Endothelial cell (in vitro differentiated cells): ENCODE results near the gene FAM53B. TPM values are rescaled to one million over a fixed set of nuclear protein-coding genes. Genes with fewer than 3 reads are reported as not detected.

Experiments
- DNase-seq: peaks from one replicate; pipeline ENCODE4 v3.0.0; 2021; ENCODE audit warnings: low spot score
- H3K27ac Mint-ChIP-seq: one replicate; pipeline ENCODE4 v1.8.0; 2021; ENCODE audit warnings: mixed read lengths, inconsistent platforms; ENCODE audit not compliant: unreplicated experiment
- H3K27me3 Mint-ChIP-seq: one replicate; pipeline ENCODE4 v1.8.0; 2021; ENCODE audit warnings: mild to moderate bottlenecking, moderate library complexity, mixed read lengths, inconsistent platforms; ENCODE audit not compliant: unreplicated experiment
- H3K36me3 Mint-ChIP-seq: one replicate; pipeline ENCODE4 v1.8.0; 2021; ENCODE audit warnings: mild to moderate bottlenecking, low read depth, mixed read lengths, inconsistent platforms; ENCODE audit not compliant: unreplicated experiment
- H3K4me1 Mint-ChIP-seq: one replicate; pipeline ENCODE4 v1.8.0; 2021; ENCODE audit warnings: mild to moderate bottlenecking, mixed read lengths, inconsistent platforms; ENCODE audit not compliant: unreplicated experiment
- H3K4me3 Mint-ChIP-seq: one replicate; pipeline ENCODE4 v1.8.0; 2021; ENCODE audit warnings: mild to moderate bottlenecking, mixed read lengths, inconsistent platforms; ENCODE audit not compliant: unreplicated experiment
- H3K9me3 Mint-ChIP-seq: one replicate; pipeline ENCODE4 v1.8.0; 2021; ENCODE audit warnings: mixed read lengths, inconsistent platforms; ENCODE audit not compliant: unreplicated experiment
- CTCF ChIP-seq: fragments of 200-600 bp; sonication (generic); IDR thresholded peaks from one replicate; pipeline ENCODE4 v1.5.0; 2021; ENCODE audit warnings: antibody characterized with exemption; ENCODE audit not compliant: unreplicated experiment
- total RNA-seq: library from RNA; stranded (reverse); fragmentation: NEBNext Ultra II Directional; extraction: Animal tissue kit (Norgen Biotek cat#: 25700); gene quantifications from one replicate; pipeline ENCODE4 v1.2.1, GENCODE V29; 2021; ENCODE audit not compliant: unreplicated experiment

FAM53B gene
- total RNA-seq, 1 donor from 2014 or later = 21.0 TPM

GRCh38 chr10:124735491-124736286, 8.5 kb downstream of the FAM53B start:
- no peak overlapping the region for H3K27ac Mint-ChIP-seq
- no peak for DNase-seq
- H3K4me1 Mint-ChIP-seq = peaks cover 29% of the 10 kb centered on the region

GRCh38 chr10:124734311-124735166, 9.6 kb downstream of the FAM53B start:
- no peak for DNase-seq
- H3K4me1 Mint-ChIP-seq = peaks cover 23% of the 10 kb centered on the region
- H3K4me3 Mint-ChIP-seq = peak overlapping the region; percentile 15
- no peak overlapping the region for H3K27ac Mint-ChIP-seq
- H3K36me3 Mint-ChIP-seq = peaks cover 12% of the 10 kb centered on the region
- H3K9me3 Mint-ChIP-seq = no peaks in the 10 kb centered on the region
- peaks cover 9% of the 10 kb centered on the region for H3K27me3 Mint-ChIP-seq
- no peak for TF ChIP-seq CTCF

More at GRCh38 chr10:124735491-124736286, 8.5 kb downstream of the FAM53B start:
- Mint-ChIP-seq H3K36me3 (peaks cover 8% of the 10 kb centered on the region), H3K9me3 (no peaks in the 10 kb centered on the region), H3K27me3 (peaks cover 9% of the 10 kb centered on the region), H3K4me3 (no peak overlapping the region)
- TF ChIP-seq CTCF = no peak

GRCh38 chr10:124733571-124734245, 10.5 kb downstream of the FAM53B start:
- H3K36me3 Mint-ChIP-seq = peaks cover 16% of the 10 kb centered on the region

GRCh38 chr10:124732931-124733570, 11.1 kb downstream of the FAM53B start:
- H3K4me3 Mint-ChIP-seq = peak overlapping the region; percentile 49
- peaks cover 24% of the 10 kb centered on the region for H3K4me1 Mint-ChIP-seq
- no peak overlapping the region for H3K27ac Mint-ChIP-seq
- peaks cover 16% of the 10 kb centered on the region for H3K36me3 Mint-ChIP-seq
- TF ChIP-seq CTCF = no peak
- H3K9me3 Mint-ChIP-seq = no peaks in the 10 kb centered on the region
- H3K27me3 Mint-ChIP-seq = peaks cover 9% of the 10 kb centered on the region
- DNase-seq = no peak

More at GRCh38 chr10:124733571-124734245, 10.5 kb downstream of the FAM53B start:
- Mint-ChIP-seq H3K9me3 (no peaks in the 10 kb centered on the region), H3K27ac (no peak overlapping the region), H3K27me3 (peaks cover 11% of the 10 kb centered on the region), H3K4me3 (peak overlapping the region; percentile 15), H3K4me1 (peaks cover 23% of the 10 kb centered on the region)
- DNase-seq = no peak
- TF ChIP-seq CTCF = no peak
